Adipose tissue (tissue), 3 donors: ENCODE results near the gene MAML3. TPM values are rescaled to one million over a fixed set of nuclear protein-coding genes. Genes with fewer than 3 reads are reported as not detected.

Experiments used
- H3K27ac ChIP-seq: one replicate; pipeline ENCODE4 v1.5.1; 2013; ENCODE audit warnings: low read depth, low read length
- WGBS, 3 donors: extraction: QIAGEN DNeasy Blood & Tissue Kit; methylation state at CpG; one replicate each; pipeline ENCODE4 v1.1.7; 2013; 5-methylcytosine and 5-hydroxymethylcytosine counted together
- polyA plus RNA-seq, 3 donors: library from polyadenylated mRNA; stranded (reverse); fragments of 200-250 nt; gene quantifications; one replicate each; pipeline ENCODE4 v1.2.3, GENCODE V29; 2013
- donor health status: healthy with polysubstance abuse.
- donor health status: Bipolar disorder and iron deficiency.
- donor health status: healthy.

The MAML3 gene
- polyA plus RNA-seq, 3 donors, result 2.8 to 3.2 (median 3.1) TPM

GRCh38 chr4:139913398-139913990, 240.5 kb downstream of the MAML3 start:
- WGBS, 3 donors, result 16 to 62% (median 47%) methylated on average over 8 of the region's 8 CpGs
- no peak overlapping the region for H3K27ac ChIP-seq

GRCh38 chr4:139912445-139912844, 241.5 kb downstream of the MAML3 start:
- no peak overlapping the region for H3K27ac ChIP-seq
- WGBS, 3 donors, result 80 to 82% (median 81%) methylated on average over 8 of the region's 8 CpGs

- 96% methylated on average over 3 of the region's 3 CpGs for WGBS, 3 donors
- H3K27ac ChIP-seq, result no peak overlapping the region
Measured at GRCh38 chr4:139910106-139910505, 243.9 kb downstream of the MAML3 start.

GRCh38 chr4:139908636-139909437, 245.1 kb downstream of the MAML3 start:
- WGBS, 3 donors, result 72 to 93% (median 87%) methylated on average over 9 of the region's 9 CpGs
- H3K27ac ChIP-seq, result no peak overlapping the region

- H3K27ac ChIP-seq, result no peak overlapping the region
Measured at GRCh38 chr4:139907001-139907809, 246.8 kb downstream of the MAML3 start.

GRCh38 chr4:139905489-139905888, 248.5 kb downstream of the MAML3 start:
- 96 to 100% (median 97%) methylated on average over 1 of the region's 1 CpG for WGBS, 3 donors
- no peak overlapping the region for H3K27ac ChIP-seq

GRCh38 chr4:139904406-139904805, 249.6 kb downstream of the MAML3 start:
- H3K27ac ChIP-seq, result no peak overlapping the region
- 90 to 97% (median 93%) methylated on average over 5 of the region's 5 CpGs for WGBS, 3 donors

- no peak overlapping the region for H3K27ac ChIP-seq
- WGBS, 3 donors, result 96 to 98% (median 98%) methylated on average over 2 of the region's 2 CpGs
Measured at GRCh38 chr4:139903845-139904244, 250.1 kb downstream of the MAML3 start.

- WGBS, 3 donors, result 55 to 82% (median 60%) methylated on average over 17 of the region's 17 CpGs
- no peak overlapping the region for H3K27ac ChIP-seq
Measured at GRCh38 chr4:139902321-139903320, 251.4 kb downstream of the MAML3 start.

- WGBS, 3 donors, result 34 to 50% (median 36%) methylated on average over 17 of the region's 17 CpGs
- H3K27ac ChIP-seq, result no peak overlapping the region
Measured at GRCh38 chr4:139901531-139902320, 252.3 kb downstream of the MAML3 start.

- H3K27ac ChIP-seq, result no peak overlapping the region
- 66 to 97% (median 71%) methylated on average over 2 of the region's 2 CpGs for WGBS, 3 donors
Measured at GRCh38 chr4:139900964-139901376, 253.0 kb downstream of the MAML3 start.

GRCh38 chr4:139899346-139899745, 254.6 kb downstream of the MAML3 start:
- 88 to 93% (median 91%) methylated on average over 4 of the region's 4 CpGs for WGBS, 3 donors
- no peak overlapping the region for H3K27ac ChIP-seq

GRCh38 chr4:139898293-139898692, 255.7 kb downstream of the MAML3 start:
- no peak overlapping the region for H3K27ac ChIP-seq
- WGBS, 3 donors, result 64 to 68% (median 65%) methylated on average over 3 of the region's 3 CpGs

GRCh38 chr4:139896091-139896604, 257.8 kb downstream of the MAML3 start:
- 86 to 92% (median 91%) methylated on average over 6 of the region's 6 CpGs for WGBS, 3 donors
- H3K27ac ChIP-seq, result no peak overlapping the region

GRCh38 chr4:139893801-139894200, 260.2 kb downstream of the MAML3 start:
- H3K27ac ChIP-seq, result no peak overlapping the region
- WGBS, 3 donors, result 73 to 84% (median 83%) methylated on average over 4 of the region's 4 CpGs

- H3K27ac ChIP-seq, result no peak overlapping the region
- WGBS, 3 donors, result 89 to 91% (median 90%) methylated on average over 5 of the region's 5 CpGs
Measured at GRCh38 chr4:139892973-139893736, 260.8 kb downstream of the MAML3 start.
